ENCODE data around the gene ATP8A2. TPM values are rescaled to one million over a fixed set of nuclear protein-coding genes. Genes with fewer than 3 reads are reported as not detected.

Gene ATP8A2
- polyA plus RNA-seq, 3 donors = not detected

- Histone ChIP-seq H2AFZ (ENCODE audit: insufficient read depth, low read depth, low read length, poor library complexity, severe bottlenecking) (no peak overlapping the region), H3K9ac (ENCODE audit: insufficient read depth, low read length, poor library complexity, severe bottlenecking) (no peak overlapping the region), H3K27me3 (ENCODE audit: control insufficient read depth in 2 of 2, insufficient read depth in 2 of 2, low read length in 2 of 2) (no peaks in the 10 kb centered on the region), H3K4me1 (ENCODE audit: control insufficient read depth in 1 of 2, insufficient read depth in 2 of 2, low read length in 2 of 2) (no peaks in the 10 kb centered on the region), H3K4me3 (replicated peaks in 1 of 3; ENCODE audit: low read depth in 2 of 3, low read length in 3 of 3) (no peak overlapping the region), H3K36me3 (replicated peaks in 1 of 2; ENCODE audit: control insufficient read depth in 1 of 2, insufficient read depth in 2 of 2, low read length in 2 of 2) (no peaks in the 10 kb centered on the region), H4K20me1 (ENCODE audit: insufficient read depth, low read length) (no peaks in the 10 kb centered on the region), H3K27ac (ENCODE audit: low read depth in 1 of 2, low read length in 2 of 2) (no peak overlapping the region), H3K4me2 (replicated peaks; ENCODE audit: extremely low read depth, low read length, poor library complexity, severe bottlenecking) (no peak overlapping the region), H3K79me2 (ENCODE audit: insufficient read depth, low read length) (no peaks in the 10 kb centered on the region), H3K9me3 (replicated peaks in 1 of 2; ENCODE audit: control insufficient read depth in 1 of 2, insufficient read depth in 1 of 2, low read length in 2 of 2) (peaks cover 0 to 3% of the 10 kb centered on the region in 2 donors)
- H3K27ac Mint-ChIP-seq = no peak overlapping the region
- intact Hi-C loops (cut with micrococcal nuclease) = no loop called here
- H3K9me3 Mint-ChIP-seq = peaks cover 0 to 12% (median 5%) of the 10 kb centered on the region in 7 donors
- no peak overlapping the region for H3K4me3 Mint-ChIP-seq
- TF ChIP-seq, protein P1, sequence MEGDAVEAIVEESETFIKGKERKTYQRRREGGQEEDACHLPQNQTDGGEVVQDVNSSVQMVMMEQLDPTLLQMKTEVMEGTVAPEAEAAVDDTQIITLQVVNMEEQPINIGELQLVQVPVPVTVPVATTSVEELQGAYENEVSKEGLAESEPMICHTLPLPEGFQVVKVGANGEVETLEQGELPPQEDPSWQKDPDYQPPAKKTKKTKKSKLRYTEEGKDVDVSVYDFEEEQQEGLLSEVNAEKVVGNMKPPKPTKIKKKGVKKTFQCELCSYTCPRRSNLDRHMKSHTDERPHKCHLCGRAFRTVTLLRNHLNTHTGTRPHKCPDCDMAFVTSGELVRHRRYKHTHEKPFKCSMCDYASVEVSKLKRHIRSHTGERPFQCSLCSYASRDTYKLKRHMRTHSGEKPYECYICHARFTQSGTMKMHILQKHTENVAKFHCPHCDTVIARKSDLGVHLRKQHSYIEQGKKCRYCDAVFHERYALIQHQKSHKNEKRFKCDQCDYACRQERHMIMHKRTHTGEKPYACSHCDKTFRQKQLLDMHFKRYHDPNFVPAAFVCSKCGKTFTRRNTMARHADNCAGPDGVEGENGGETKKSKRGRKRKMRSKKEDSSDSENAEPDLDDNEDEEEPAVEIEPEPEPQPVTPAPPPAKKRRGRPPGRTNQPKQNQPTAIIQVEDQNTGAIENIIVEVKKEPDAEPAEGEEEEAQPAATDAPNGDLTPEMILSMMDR (IDR thresholded peaks at IDR 0.05) = no peak
- WGBS (ENCODE audit: insufficient coverage) = 89% methylated on average over 3 of the region's 6 CpGs
- peaks cover 2 to 4% (median 4%) of the 10 kb centered on the region in 3 donors for H3K27me3 Mint-ChIP-seq (ENCODE audit: low read depth in 3 of 3)
- H3K36me3 Mint-ChIP-seq = no peaks in the 10 kb centered on the region
- no peaks in the 10 kb centered on the region for H3K4me1 Mint-ChIP-seq
- DNase-seq = no peak
Observed at GRCh38 chr13:25421612-25422011, 49.8 kb downstream of the ATP8A2 start.

- Histone ChIP-seq H3K36me3 (replicated peaks in 1 of 2; ENCODE audit: control insufficient read depth in 1 of 2, insufficient read depth in 2 of 2, low read length in 2 of 2) (no peaks in the 10 kb centered on the region), H3K79me2 (ENCODE audit: insufficient read depth, low read length) (no peaks in the 10 kb centered on the region), H4K20me1 (ENCODE audit: insufficient read depth, low read length) (no peaks in the 10 kb centered on the region), H3K4me2 (replicated peaks; ENCODE audit: extremely low read depth, low read length, poor library complexity, severe bottlenecking) (no peak overlapping the region), H3K9ac (ENCODE audit: insufficient read depth, low read length, poor library complexity, severe bottlenecking) (no peak overlapping the region), H3K4me1 (ENCODE audit: control insufficient read depth in 1 of 2, insufficient read depth in 2 of 2, low read length in 2 of 2) (no peaks in the 10 kb centered on the region), H3K4me3 (replicated peaks in 1 of 3; ENCODE audit: low read depth in 2 of 3, low read length in 3 of 3) (no peak overlapping the region), H2AFZ (ENCODE audit: insufficient read depth, low read depth, low read length, poor library complexity, severe bottlenecking) (no peak overlapping the region), H3K9me3 (replicated peaks in 1 of 2; ENCODE audit: control insufficient read depth in 1 of 2, insufficient read depth in 1 of 2, low read length in 2 of 2) (peaks cover 0 to 7% of the 10 kb centered on the region in 2 donors), H3K27ac (ENCODE audit: low read depth in 1 of 2, low read length in 2 of 2) (no peak overlapping the region), H3K27me3 (ENCODE audit: control insufficient read depth in 2 of 2, insufficient read depth in 2 of 2, low read length in 2 of 2) (no peaks in the 10 kb centered on the region)
- WGBS (ENCODE audit: insufficient coverage) = 83% methylated on average over 1 of the region's 2 CpGs
- no peak overlapping the region for H3K4me3 Mint-ChIP-seq
- H3K4me1 Mint-ChIP-seq = no peaks in the 10 kb centered on the region
- TF ChIP-seq, protein P1 (IDR thresholded peaks at IDR 0.05) = no peak
- no peak for DNase-seq
- peaks cover 2 to 4% (median 3%) of the 10 kb centered on the region in 3 donors for H3K27me3 Mint-ChIP-seq (ENCODE audit: low read depth in 3 of 3)
- no peaks in the 10 kb centered on the region for H3K36me3 Mint-ChIP-seq
- H3K27ac Mint-ChIP-seq = no peak overlapping the region
- intact Hi-C loops (cut with micrococcal nuclease) = no loop called here
- H3K9me3 Mint-ChIP-seq = peaks cover 2 to 11% (median 9%) of the 10 kb centered on the region in 7 donors
Observed at GRCh38 chr13:25422153-25422552, 50.4 kb downstream of the ATP8A2 start.

Measured in CD14-positive monocyte (primary cell).